HepG2 (cell line): Measurements from ENCODE around the gene EIF3A. TPM values are rescaled to one million over a fixed set of nuclear protein-coding genes. Genes with fewer than 3 reads are reported as not detected.
A peak's percentile ranks its signal among the peaks of the same experiment; 100 is the strongest.

Experiments used
- CBFB ChIP-seq: sonication (generic); formaldehyde crosslinking; IDR thresholded peaks from 2 replicates; pipeline ENCODE4 v1.4.0; 2020; ENCODE audit warnings: missing genetic modification reagents
- GFI1 ChIP-seq: sonication (generic); formaldehyde crosslinking; IDR thresholded peaks from 2 replicates; pipeline ENCODE4 v1.5.0; 2020; ENCODE audit warnings: missing genetic modification reagents, mild to moderate bottlenecking, borderline replicate concordance
- GTF2F1 ChIP-seq: fragments of 150-350 bp; IDR thresholded peaks from 2 replicates; pipeline ENCODE4 v1.6.1; 2014; ENCODE audit warnings: low read length
- HNRNPL ChIP-seq: fragments of 200-400 bp; formaldehyde crosslinking; IDR thresholded peaks from 2 replicates; pipeline ENCODE4 v1.6.1; 2017; ENCODE audit warnings: mild to moderate bottlenecking, low read depth, low read length
- KDM2A ChIP-seq: sonication (generic); formaldehyde crosslinking; IDR thresholded peaks from 2 replicates; pipeline ENCODE4 v1.4.0; 2020; ENCODE audit warnings: low read depth, missing genetic modification reagents, borderline replicate concordance
- KMT2A ChIP-seq: sonication (generic); formaldehyde crosslinking; IDR thresholded peaks from 2 replicates; pipeline ENCODE4 v1.4.0; 2020; ENCODE audit warnings: missing genetic modification reagents
- NPAS2 ChIP-seq: sonication (generic); formaldehyde crosslinking; IDR thresholded peaks from 2 replicates; pipeline ENCODE4 v1.8.0; 2022; ENCODE audit warnings: mild to moderate bottlenecking, missing genetic modification reagents, borderline replicate concordance
- SOX6 ChIP-seq, 2 experiments: fragments of 450-650 bp in 1 of 2; sonication (generic) in 1 of 2; formaldehyde crosslinking in 1 of 2; IDR thresholded peaks; 2 replicates each; pipeline versions ENCODE4 v1.4.0 to v1.6.1; 2017 to 2020; ENCODE audit warnings: antibody characterized with exemption in 1 of 2, mild to moderate bottlenecking in 1 of 2, missing genetic modification reagents in 1 of 2
- SP140L ChIP-seq: sonication (generic); formaldehyde crosslinking; IDR thresholded peaks from 2 replicates; pipeline ENCODE4 v1.4.0; 2020; ENCODE audit warnings: missing genetic modification reagents, borderline replicate concordance
- SSRP1 ChIP-seq: IDR thresholded peaks from 2 replicates; pipeline ENCODE4 v1.6.1; 2016; ENCODE audit warnings: control low read depth
- TEAD3 ChIP-seq: optimal IDR thresholded peaks from 2 replicates; pipeline ENCODE3; 2016; ENCODE audit warnings: borderline replicate concordance
- TGIF2 ChIP-seq: IDR thresholded peaks from 2 replicates; pipeline ENCODE4 v1.6.1; 2016; ENCODE audit warnings: control low read depth, missing compliant biosample characterization
- U2AF1 ChIP-seq: fragments of 200-400 bp; formaldehyde crosslinking; optimal IDR thresholded peaks from 2 replicates; pipeline ENCODE3; 2017; ENCODE audit warnings: mild to moderate bottlenecking, low read depth, low read length
- ZBTB42 ChIP-seq: sonication (generic); formaldehyde crosslinking; IDR thresholded peaks from 2 replicates; pipeline ENCODE4 v1.5.0; 2020; ENCODE audit warnings: mild to moderate bottlenecking, missing genetic modification reagents
- ZNF431 ChIP-seq: sonication (generic); formaldehyde crosslinking; IDR thresholded peaks from 2 replicates; pipeline ENCODE4 v1.9.0; 2022; ENCODE audit warnings: missing genetic modification reagents, low read depth, mild to moderate bottlenecking, borderline replicate concordance
- ZNF619 ChIP-seq: sonication (generic); formaldehyde crosslinking; IDR thresholded peaks from 2 replicates; pipeline ENCODE4 v1.4.0; 2020; ENCODE audit warnings: mild to moderate bottlenecking, missing genetic modification reagents
- polyA plus RNA-seq, 8 experiments: library from polyadenylated mRNA; depleted of rRNA in 3 of 8; stranded (reverse) in 7 of 8; unstranded in 1 of 8; fragments of >200 nt; fragmentation: Illumina TruSeq in 4 of 8; extraction: Trizol in 4 of 8; gene quantifications; 2 replicates each; pipeline versions ENCODE4 v1.2.1 to v1.2.3, GENCODE V29; 2011 to 2016; ENCODE audit warnings: low read depth in 4 of 8, missing spikeins in 1 of 8, mixed read lengths in 1 of 8; ENCODE audit not compliant: insufficient read depth in 1 of 8
- total RNA-seq, 5 experiments: library from RNA; depleted of rRNA; stranded (reverse); fragments of >200 nt; fragmentation: Illumina TruSeq; extraction: Trizol; gene quantifications; 2 replicates each; pipeline ENCODE4 v1.2.3, GENCODE V29; 2016; ENCODE audit warnings: low read depth in 1 of 5
- TF ChIP-seq, protein P1 (sequence below): sonication (generic); formaldehyde crosslinking; IDR thresholded peaks from 2 replicates; pipeline ENCODE4 v1.4.0; 2020; ENCODE audit warnings: low read depth, missing genetic modification reagents
- TF ChIP-seq, protein P2 (sequence below): sonication (generic); formaldehyde crosslinking; IDR thresholded peaks from 2 replicates; pipeline ENCODE4 v1.5.0; 2020; ENCODE audit warnings: missing genetic modification reagents
- TF ChIP-seq, protein P3 (sequence below), 2 experiments: IDR thresholded peaks; 2 replicates each; pipeline ENCODE4 v1.6.1; 2011 to 2012; ENCODE audit warnings: low read length in 2 of 2, borderline replicate concordance in 1 of 2, low read depth in 1 of 2, mild to moderate bottlenecking in 1 of 2, moderate library complexity in 1 of 2
- TF ChIP-seq, protein P4 (sequence below): sonication (generic); formaldehyde crosslinking; conservative IDR thresholded peaks from 2 replicates; pipeline ENCODE4 v1.4.0; 2020; ENCODE audit warnings: missing genetic modification reagents

EIF3A gene
- total and polyA plus RNA-seq, 2 of the 13 experiments (the other 11 are each of a cell fraction or from before 2014, with no cell fraction given), result 25.6 to 117 TPM

DNA sequence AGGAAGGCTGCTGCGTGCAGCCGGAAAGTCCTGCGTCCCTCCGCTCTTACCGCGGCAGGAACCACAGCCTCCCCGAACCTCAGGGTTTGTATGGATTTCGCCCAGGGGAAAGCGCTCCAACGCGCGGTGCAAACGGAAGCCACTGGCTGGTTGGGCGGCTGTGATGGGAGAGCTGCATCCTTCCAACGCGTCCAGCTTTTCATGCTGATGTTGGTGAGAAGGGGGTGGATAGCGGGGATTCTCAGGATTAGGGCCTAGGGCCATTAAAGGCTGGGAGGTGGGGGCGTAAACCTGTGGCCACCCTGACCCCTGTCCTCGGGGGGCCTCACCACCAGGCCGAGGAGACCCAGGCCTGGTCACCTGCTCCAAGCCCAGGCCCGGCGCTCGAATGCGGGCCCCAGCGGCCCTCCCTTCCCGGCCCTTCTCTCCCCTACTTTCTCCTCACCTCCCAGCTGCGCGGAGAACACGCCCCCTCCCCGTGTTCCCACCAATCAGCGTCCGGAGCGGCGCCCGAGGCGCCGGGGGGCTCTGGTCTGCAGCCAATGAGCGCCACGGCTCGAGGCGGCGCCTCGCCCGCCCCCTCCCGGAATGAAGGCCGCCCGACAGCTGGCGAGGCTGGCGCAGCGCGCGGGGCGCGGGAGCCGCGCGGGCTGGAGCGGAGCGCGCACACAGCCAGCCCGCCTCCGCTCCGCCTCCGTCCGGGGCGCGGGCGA lies 51.6 kb downstream of the EIF3A start (continued):
- no peak for TF ChIP-seq SP140L (CRISPR knock-in tag)
- TF ChIP-seq, protein P1, sequence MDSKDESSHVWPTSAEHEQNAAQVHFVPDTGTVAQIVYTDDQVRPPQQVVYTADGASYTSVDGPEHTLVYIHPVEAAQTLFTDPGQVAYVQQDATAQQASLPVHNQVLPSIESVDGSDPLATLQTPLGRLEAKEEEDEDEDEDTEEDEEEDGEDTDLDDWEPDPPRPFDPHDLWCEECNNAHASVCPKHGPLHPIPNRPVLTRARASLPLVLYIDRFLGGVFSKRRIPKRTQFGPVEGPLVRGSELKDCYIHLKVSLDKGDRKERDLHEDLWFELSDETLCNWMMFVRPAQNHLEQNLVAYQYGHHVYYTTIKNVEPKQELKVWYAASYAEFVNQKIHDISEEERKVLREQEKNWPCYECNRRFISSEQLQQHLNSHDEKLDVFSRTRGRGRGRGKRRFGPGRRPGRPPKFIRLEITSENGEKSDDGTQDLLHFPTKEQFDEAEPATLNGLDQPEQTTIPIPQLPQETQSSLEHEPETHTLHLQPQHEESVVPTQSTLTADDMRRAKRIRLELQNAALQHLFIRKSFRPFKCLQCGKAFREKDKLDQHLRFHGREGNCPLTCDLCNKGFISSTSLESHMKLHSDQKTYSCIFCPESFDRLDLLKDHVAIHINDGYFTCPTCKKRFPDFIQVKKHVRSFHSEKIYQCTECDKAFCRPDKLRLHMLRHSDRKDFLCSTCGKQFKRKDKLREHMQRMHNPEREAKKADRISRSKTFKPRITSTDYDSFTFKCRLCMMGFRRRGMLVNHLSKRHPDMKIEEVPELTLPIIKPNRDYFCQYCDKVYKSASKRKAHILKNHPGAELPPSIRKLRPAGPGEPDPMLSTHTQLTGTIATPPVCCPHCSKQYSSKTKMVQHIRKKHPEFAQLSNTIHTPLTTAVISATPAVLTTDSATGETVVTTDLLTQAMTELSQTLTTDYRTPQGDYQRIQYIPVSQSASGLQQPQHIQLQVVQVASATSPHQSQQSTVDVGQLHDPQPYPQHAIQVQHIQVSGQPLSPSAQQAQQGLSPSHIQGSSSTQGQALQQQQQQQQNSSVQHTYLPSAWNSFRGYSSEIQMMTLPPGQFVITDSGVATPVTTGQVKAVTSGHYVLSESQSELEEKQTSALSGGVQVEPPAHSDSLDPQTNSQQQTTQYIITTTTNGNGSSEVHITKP (CRISPR knock-in tag), result no peak
- no peak for TF ChIP-seq ZNF431 (CRISPR knock-in tag)
- TF ChIP-seq, protein P2, sequence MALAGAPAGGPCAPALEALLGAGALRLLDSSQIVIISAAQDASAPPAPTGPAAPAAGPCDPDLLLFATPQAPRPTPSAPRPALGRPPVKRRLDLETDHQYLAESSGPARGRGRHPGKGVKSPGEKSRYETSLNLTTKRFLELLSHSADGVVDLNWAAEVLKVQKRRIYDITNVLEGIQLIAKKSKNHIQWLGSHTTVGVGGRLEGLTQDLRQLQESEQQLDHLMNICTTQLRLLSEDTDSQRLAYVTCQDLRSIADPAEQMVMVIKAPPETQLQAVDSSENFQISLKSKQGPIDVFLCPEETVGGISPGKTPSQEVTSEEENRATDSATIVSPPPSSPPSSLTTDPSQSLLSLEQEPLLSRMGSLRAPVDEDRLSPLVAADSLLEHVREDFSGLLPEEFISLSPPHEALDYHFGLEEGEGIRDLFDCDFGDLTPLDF, result 0 out of 2 replicates have a peak, but pooled peaks have one; percentile 46
- no peak for TF ChIP-seq SSRP1 (CRISPR knock-in tag)
- no peak for TF ChIP-seq U2AF1
- no peak for TF ChIP-seq CBFB (CRISPR knock-in tag)
- TF ChIP-seq HNRNPL, result no peak
- TF ChIP-seq SOX6 (IDR thresholded peaks at IDR 0.05), result no peak
- peak; percentile 40; the same call in 1 of the 2 replicates for TF ChIP-seq SOX6 (CRISPR knock-in tag; IDR thresholded peaks at IDR 0.05)
- TF ChIP-seq GTF2F1, result no peak
- TF ChIP-seq, protein P3, sequence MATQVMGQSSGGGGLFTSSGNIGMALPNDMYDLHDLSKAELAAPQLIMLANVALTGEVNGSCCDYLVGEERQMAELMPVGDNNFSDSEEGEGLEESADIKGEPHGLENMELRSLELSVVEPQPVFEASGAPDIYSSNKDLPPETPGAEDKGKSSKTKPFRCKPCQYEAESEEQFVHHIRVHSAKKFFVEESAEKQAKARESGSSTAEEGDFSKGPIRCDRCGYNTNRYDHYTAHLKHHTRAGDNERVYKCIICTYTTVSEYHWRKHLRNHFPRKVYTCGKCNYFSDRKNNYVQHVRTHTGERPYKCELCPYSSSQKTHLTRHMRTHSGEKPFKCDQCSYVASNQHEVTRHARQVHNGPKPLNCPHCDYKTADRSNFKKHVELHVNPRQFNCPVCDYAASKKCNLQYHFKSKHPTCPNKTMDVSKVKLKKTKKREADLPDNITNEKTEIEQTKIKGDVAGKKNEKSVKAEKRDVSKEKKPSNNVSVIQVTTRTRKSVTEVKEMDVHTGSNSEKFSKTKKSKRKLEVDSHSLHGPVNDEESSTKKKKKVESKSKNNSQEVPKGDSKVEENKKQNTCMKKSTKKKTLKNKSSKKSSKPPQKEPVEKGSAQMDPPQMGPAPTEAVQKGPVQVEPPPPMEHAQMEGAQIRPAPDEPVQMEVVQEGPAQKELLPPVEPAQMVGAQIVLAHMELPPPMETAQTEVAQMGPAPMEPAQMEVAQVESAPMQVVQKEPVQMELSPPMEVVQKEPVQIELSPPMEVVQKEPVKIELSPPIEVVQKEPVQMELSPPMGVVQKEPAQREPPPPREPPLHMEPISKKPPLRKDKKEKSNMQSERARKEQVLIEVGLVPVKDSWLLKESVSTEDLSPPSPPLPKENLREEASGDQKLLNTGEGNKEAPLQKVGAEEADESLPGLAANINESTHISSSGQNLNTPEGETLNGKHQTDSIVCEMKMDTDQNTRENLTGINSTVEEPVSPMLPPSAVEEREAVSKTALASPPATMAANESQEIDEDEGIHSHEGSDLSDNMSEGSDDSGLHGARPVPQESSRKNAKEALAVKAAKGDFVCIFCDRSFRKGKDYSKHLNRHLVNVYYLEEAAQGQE (IDR thresholded peaks at IDR 0.05; ENCODE audit: borderline replicate concordance in 1 of 2, low read depth in 1 of 2, low read length in 2 of 2), result no peak
- TF ChIP-seq KDM2A, result peak; percentile 53; the same call in 1 of the 2 replicates
- TF ChIP-seq ZBTB42 (CRISPR knock-in tag), result no peak
- no peak for TF ChIP-seq NPAS2
- no peak for TF ChIP-seq TEAD3
- TF ChIP-seq KMT2A, result no peak
- TF ChIP-seq, protein P4, sequence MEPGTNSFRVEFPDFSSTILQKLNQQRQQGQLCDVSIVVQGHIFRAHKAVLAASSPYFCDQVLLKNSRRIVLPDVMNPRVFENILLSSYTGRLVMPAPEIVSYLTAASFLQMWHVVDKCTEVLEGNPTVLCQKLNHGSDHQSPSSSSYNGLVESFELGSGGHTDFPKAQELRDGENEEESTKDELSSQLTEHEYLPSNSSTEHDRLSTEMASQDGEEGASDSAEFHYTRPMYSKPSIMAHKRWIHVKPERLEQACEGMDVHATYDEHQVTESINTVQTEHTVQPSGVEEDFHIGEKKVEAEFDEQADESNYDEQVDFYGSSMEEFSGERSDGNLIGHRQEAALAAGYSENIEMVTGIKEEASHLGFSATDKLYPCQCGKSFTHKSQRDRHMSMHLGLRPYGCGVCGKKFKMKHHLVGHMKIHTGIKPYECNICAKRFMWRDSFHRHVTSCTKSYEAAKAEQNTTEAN (CRISPR knock-in tag), result no peak
- no peak for TF ChIP-seq TGIF2 (CRISPR knock-in tag)
- TF ChIP-seq ZNF619 (CRISPR knock-in tag), result no peak
- TF ChIP-seq GFI1 (CRISPR knock-in tag), result no peak
